GM23248 (cell line): ENCODE data around the gene ZNF839. TPM values are rescaled to one million over a fixed set of nuclear protein-coding genes. Genes with fewer than 3 reads are reported as not detected.

Experiments
- DNase-seq: peaks from one replicate; pipeline ENCODE4 v3.0.0-alpha.2; 2015
- H2AFZ ChIP-seq: fragments of 200-600 bp; sonication (generic); 2 replicates; pipeline ENCODE4 v1.6.1; 2016; ENCODE audit warnings: antibody characterized with exemption
- H3F3A ChIP-seq: fragments of 200-600 bp; sonication (generic); 2 replicates; pipeline ENCODE4 v1.6.1; 2016; ENCODE audit warnings: mild to moderate bottlenecking, antibody characterized with exemption, mixed run types; ENCODE audit not compliant: insufficient read depth
- H3K27ac ChIP-seq: fragments of 200-600 bp; sonication (generic); 2 replicates; pipeline ENCODE4 v1.5.1; 2016; ENCODE audit warnings: mild to moderate bottlenecking
- H3K27me3 ChIP-seq: fragments of 200-600 bp; sonication (generic); replicated peaks from 2 replicates; pipeline ENCODE4 v1.6.1; 2016; ENCODE audit warnings: mild to moderate bottlenecking; ENCODE audit not compliant: insufficient read depth
- H3K36me3 ChIP-seq: fragments of 200-600 bp; sonication (generic); 2 replicates; pipeline ENCODE4 v1.6.1; 2016; ENCODE audit warnings: low read depth, mild to moderate bottlenecking
- H3K4me1 ChIP-seq: fragments of 200-600 bp; sonication (generic); 2 replicates; pipeline ENCODE4 v1.6.1; 2016; ENCODE audit warnings: mild to moderate bottlenecking; ENCODE audit not compliant: insufficient read depth
- H3K4me2 ChIP-seq: fragments of 200-600 bp; sonication (generic); one replicate; pipeline ENCODE4 v1.6.1; 2016; ENCODE audit warnings: mild to moderate bottlenecking; ENCODE audit not compliant: unreplicated experiment
- H3K4me3 ChIP-seq: fragments of 200-600 bp; sonication (generic); 2 replicates; pipeline ENCODE4 v1.5.1; 2016; ENCODE audit warnings: mild to moderate bottlenecking
- H3K79me2 ChIP-seq: fragments of 200-600 bp; sonication (generic); 2 replicates; pipeline ENCODE4 v1.6.1; 2016; ENCODE audit warnings: mild to moderate bottlenecking; ENCODE audit not compliant: insufficient read depth
- H3K9ac ChIP-seq: fragments of 200-600 bp; sonication (generic); 2 replicates; pipeline ENCODE4 v1.6.1; 2016; ENCODE audit warnings: mild to moderate bottlenecking
- H3K9me2 ChIP-seq: fragments of 200-600 bp; sonication (generic); 2 replicates; pipeline ENCODE4 v1.6.1; 2016; ENCODE audit warnings: mixed run types, mild to moderate bottlenecking, moderate library complexity; ENCODE audit not compliant: insufficient read depth
- H3K9me3 ChIP-seq: fragments of 200-600 bp; sonication (generic); one replicate; pipeline ENCODE4 v1.6.1; 2017; ENCODE audit warnings: low read depth
- H4K20me1 ChIP-seq: fragments of 200-600 bp; sonication (generic); 2 replicates; pipeline ENCODE4 v1.6.0; 2016; ENCODE audit not compliant: insufficient read depth
- EZH2 ChIP-seq: fragments of 200-600 bp; sonication (generic); IDR thresholded peaks from 2 replicates; pipeline ENCODE4 v1.6.1; 2018; ENCODE audit warnings: antibody characterized with exemption, mild to moderate bottlenecking; ENCODE audit not compliant: insufficient read depth, poor library complexity, severe bottlenecking
- EZH2phosphoT487 ChIP-seq: fragments of 200-600 bp; sonication (generic); IDR thresholded peaks from 2 replicates; pipeline ENCODE4 v1.6.1; 2018; ENCODE audit warnings: antibody characterized with exemption, moderate library complexity, mild to moderate bottlenecking, low read depth; ENCODE audit not compliant: insufficient read depth
- WGBS, 2 experiments: methylation state at CpG; one replicate each; pipeline ENCODE4 v1.1.6; 2015 to 2017; ENCODE audit warnings: low lambda C conversion rate in 2 of 2, low coverage in 1 of 2; ENCODE audit errors: missing lambda C conversion rate in 2 of 2; 5-methylcytosine and 5-hydroxymethylcytosine counted together
- in situ Hi-C: fragments of 300-500 bp; cut with MboI; formaldehyde crosslinking; loops from 2 replicates; pipeline ENCODE4 v1.15.0; 2020
- polyA plus RNA-seq: library from polyadenylated mRNA; unstranded; fragments of >200 nt; fragmentation: Nextera tagmentation; extraction: Ambion mirVana; gene quantifications from 2 replicates; pipeline ENCODE4 v1.2.1, GENCODE V29; 2016
- total RNA-seq: library from RNA; depleted of rRNA; stranded (reverse); fragments of >200 nt; shearing (Covaris generic); gene quantifications from 2 replicates; pipeline ENCODE4 v1.2.3, GENCODE V29; 2014

Gene ZNF839
- total and polyA plus RNA-seq, 2 experiments from 2014 or later = 4.2 to 8.4 TPM

DNA sequence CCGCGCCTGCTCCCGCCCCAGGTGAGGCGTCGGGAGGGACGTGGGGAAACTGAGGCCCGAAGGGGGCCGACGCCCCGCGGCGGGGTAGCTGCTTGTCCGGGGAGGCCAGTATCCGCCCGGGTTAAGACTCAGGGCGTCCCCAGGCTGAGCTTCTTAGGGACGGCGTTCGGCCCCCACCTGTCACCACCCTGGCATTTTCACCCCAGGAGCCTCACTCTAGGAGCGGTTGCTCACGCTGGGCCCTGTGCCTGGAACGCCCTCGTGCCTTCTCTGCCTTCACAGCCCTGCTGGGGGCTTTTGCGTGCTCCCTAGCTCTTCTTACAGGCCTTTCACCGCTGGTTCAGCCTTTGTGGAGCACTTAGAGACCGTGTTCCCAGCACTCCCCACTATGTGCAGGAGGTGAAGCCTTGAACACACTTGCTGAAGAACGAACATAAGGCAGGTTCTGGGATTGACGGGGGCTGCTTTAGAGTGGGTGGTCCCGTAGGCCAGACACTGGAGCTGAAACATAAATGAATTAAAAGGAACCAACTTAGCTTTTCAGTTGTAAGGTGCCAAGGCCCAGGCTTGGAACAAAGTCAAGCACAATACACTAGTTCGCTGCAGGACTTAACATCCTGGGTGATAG lies 601 bp downstream of the ZNF839 start:
- Histone ChIP-seq H3K27ac (peak overlapping the region; percentile 74), H3K9me3 (no peaks in the 10 kb centered on the region), H3K79me2 (peaks cover 17% of the 10 kb centered on the region), H3K9ac (peak overlapping the region; percentile 89), H3K4me1 (peaks cover 27% of the 10 kb centered on the region), H4K20me1 (no peaks in the 10 kb centered on the region), H3K4me2 (peak overlapping the region; percentile 93), H3F3A (peaks cover 32% of the 10 kb centered on the region), H3K4me3 (peak overlapping the region; percentile 85), H2AFZ (peak overlapping the region; percentile 74), H3K36me3 (no peaks in the 10 kb centered on the region), H3K9me2 (no peaks in the 10 kb centered on the region), H3K27me3 (no peaks in the 10 kb centered on the region)
- in situ Hi-C loops = loop anchor here (25.0 kb wide), 1 partner anchor 358 kb away; the partner anchor contains the start of gene DYNC1H1
- TF ChIP-seq EZH2phosphoT487 (no peak), EZH2 (no peak)
- 2 to 10% methylated on average over 11 to 28 of the region's 30 CpGs for WGBS, 2 experiments
- DNase-seq = peak; percentile 88

DNA sequence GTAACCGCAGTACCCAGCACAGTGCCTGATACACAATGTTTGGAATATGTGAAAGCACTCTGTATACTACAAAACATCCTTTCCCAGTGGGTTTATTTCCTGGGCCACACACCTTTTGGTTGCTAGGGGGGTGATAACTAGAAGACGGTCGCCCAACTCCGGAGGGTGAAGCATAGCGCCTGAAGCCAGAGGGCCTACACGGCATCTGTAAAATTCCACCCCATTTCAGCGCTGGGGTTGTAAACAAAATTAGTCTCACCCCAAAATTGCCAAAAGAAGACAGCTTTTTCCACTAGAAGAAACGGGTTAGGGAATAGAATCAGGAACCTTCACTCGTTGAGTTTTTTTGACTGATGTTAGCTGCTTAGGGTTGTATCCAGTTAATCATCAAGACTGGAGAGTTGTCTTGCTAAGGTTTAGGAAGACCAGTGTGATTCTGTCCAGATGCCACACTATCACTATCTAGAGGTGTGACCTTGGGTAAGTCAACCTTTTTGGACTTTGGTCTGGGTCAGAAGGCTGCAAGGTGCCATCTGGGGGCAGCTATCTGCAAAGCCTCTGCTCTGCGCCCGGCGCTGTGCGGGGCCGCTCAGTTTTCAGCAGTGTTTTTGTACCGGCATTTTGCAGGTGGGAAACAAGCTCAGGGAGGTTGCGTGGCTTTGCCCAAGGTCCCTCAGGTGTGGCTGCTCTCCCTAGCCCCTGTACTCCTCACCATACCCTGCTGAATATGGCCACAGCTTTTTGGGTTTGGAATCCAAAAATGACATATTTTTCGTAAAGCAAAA lies 1.3 kb downstream of the ZNF839 start:
- H3K4me2 ChIP-seq = peak overlapping the region; percentile 93
- WGBS, 2 experiments = 88 to 89% methylated on average over 17 of the region's 17 CpGs
- H3K9me3 ChIP-seq = no peaks in the 10 kb centered on the region
- peaks cover 26% of the 10 kb centered on the region for H3K4me1 ChIP-seq
- peak overlapping the region; percentile 74; the same call in 1 of the 2 replicates for H3K27ac ChIP-seq
- peaks cover 17% of the 10 kb centered on the region for H3K79me2 ChIP-seq
- no peaks in the 10 kb centered on the region for H3K9me2 ChIP-seq
- H3K9ac ChIP-seq = peak overlapping the region; percentile 89
- no peaks in the 10 kb centered on the region for H3K27me3 ChIP-seq
- H3K4me3 ChIP-seq = peak overlapping the region; percentile 85
- H2AFZ ChIP-seq = 0 out of 2 replicates have a peak overlapping the region, but pooled peaks have one; percentile 74
- DNase-seq = no peak
- peaks cover 31% of the 10 kb centered on the region for H3F3A ChIP-seq
- in situ Hi-C loops = loop anchor here (25.0 kb wide), 1 partner anchor 359 kb away; the partner anchor contains the start of gene DYNC1H1
- no peaks in the 10 kb centered on the region for H4K20me1 ChIP-seq
- H3K36me3 ChIP-seq = peaks cover 3% of the 10 kb centered on the region
- TF ChIP-seq EZH2 (no peak), EZH2phosphoT487 (no peak)

DNA sequence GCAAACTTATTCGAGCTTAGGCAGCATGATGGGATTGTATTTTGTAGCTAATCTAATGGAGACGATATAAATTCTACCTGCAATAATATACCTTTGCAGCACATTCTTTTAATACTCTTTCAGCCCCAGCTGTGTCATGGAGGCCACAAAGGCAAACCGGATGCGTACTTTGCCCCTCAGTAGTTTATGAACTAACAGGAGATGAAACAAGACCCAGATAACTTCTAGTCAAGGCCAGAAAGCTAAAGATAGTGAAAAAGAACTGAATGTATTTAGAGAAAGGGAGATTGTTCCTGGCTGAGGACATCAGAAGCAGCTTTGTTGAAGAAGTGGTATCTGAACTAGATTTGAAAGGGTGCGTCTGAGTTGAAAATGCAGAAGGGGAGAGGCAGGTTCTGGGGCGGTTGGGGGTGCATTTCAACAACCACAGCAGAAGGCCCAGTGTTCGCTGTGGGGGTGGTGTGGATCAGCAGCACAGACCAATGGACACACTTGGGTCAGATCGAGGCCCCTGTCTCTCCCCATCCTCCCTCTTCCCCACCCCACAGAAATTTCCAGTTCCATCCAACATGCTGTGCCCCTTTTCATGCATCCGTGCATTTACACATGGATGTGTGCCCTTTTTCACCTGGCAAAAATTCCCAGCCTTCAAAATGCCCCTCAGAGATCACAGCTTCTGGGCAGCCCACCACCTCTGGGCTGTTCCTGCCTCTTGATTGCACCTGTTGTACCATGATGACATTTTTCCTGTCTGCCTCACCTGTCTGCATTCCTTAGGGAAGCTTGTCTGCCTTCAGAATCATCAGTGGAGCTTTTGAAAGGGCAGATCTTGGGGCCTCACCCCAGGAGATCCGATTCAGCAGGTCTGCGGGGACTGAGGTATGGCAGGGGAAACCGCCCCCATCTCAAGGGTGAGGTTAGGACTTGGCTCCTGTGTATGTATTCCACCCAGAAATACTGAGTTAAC lies 2.2 kb downstream of the ZNF839 start:
- H3K27me3 ChIP-seq = no peaks in the 10 kb centered on the region
- peaks cover 23% of the 10 kb centered on the region for H3F3A ChIP-seq
- H2AFZ ChIP-seq = no peak overlapping the region
- H3K36me3 ChIP-seq = peaks cover 8% of the 10 kb centered on the region
- no peak overlapping the region for H3K9ac ChIP-seq
- H3K4me2 ChIP-seq = no peak overlapping the region
- in situ Hi-C loops = loop anchor here (25.0 kb wide), 1 partner anchor 359 kb away; the partner anchor contains the start of gene DYNC1H1
- WGBS, 2 experiments = 89 to 90% methylated on average over 12 of the region's 12 CpGs
- no peaks in the 10 kb centered on the region for H3K9me3 ChIP-seq
- no peaks in the 10 kb centered on the region for H3K9me2 ChIP-seq
- no peak overlapping the region for H3K4me3 ChIP-seq
- H4K20me1 ChIP-seq = no peaks in the 10 kb centered on the region
- no peak for TF ChIP-seq EZH2
- no peak for TF ChIP-seq EZH2phosphoT487
- peaks cover 17% of the 10 kb centered on the region for H3K4me1 ChIP-seq
- no peak for DNase-seq
- peaks cover 17% of the 10 kb centered on the region for H3K79me2 ChIP-seq
- no peak overlapping the region for H3K27ac ChIP-seq
